OCI-LY1 (cell line): Measurements from ENCODE around the gene SOSTDC1.

Experiments
- H2AFZ ChIP-seq: fragments of 200-600 bp; sonication (generic), shearing (Covaris generic); 2 replicates; pipeline ENCODE4 v1.6.0; 2014; ENCODE audit warnings: antibody characterized with exemption, mild to moderate bottlenecking, low read length
- H3F3A ChIP-seq: fragments of 200-600 bp; sonication (generic), shearing (Covaris generic); 2 replicates; pipeline ENCODE4 v1.6.0; 2014; ENCODE audit warnings: mild to moderate bottlenecking, antibody characterized with exemption, low read length, moderate library complexity; ENCODE audit not compliant: insufficient read depth
- H3K27ac ChIP-seq: fragments of 200-600 bp; sonication (generic); 2 replicates; pipeline ENCODE4 v1.5.1; 2014; ENCODE audit warnings: low read length, mixed run types, mild to moderate bottlenecking, low read depth; ENCODE audit not compliant: poor library complexity, severe bottlenecking
- H3K27me3 ChIP-seq: fragments of 200-600 bp; sonication (generic); 2 replicates; pipeline ENCODE4 v1.6.0; 2014; ENCODE audit warnings: antibody characterized with exemption, mild to moderate bottlenecking, low read length, moderate library complexity; ENCODE audit not compliant: insufficient read depth
- H3K36me3 ChIP-seq: fragments of 200-600 bp; sonication (generic); 2 replicates; pipeline ENCODE4 v1.6.1; 2014; ENCODE audit warnings: mild to moderate bottlenecking, antibody characterized with exemption, low read length, moderate library complexity, mixed read lengths; ENCODE audit not compliant: insufficient read depth
- H3K4me1 ChIP-seq: fragments of 200-600 bp; sonication (generic); 2 replicates; pipeline ENCODE4 v1.5.1; 2014; ENCODE audit warnings: mild to moderate bottlenecking, low read length, moderate library complexity; ENCODE audit not compliant: insufficient read depth, severe bottlenecking
- H3K4me2 ChIP-seq: fragments of 200-600 bp; sonication (generic), shearing (Covaris generic); 2 replicates; pipeline ENCODE4 v1.6.1; 2014; ENCODE audit warnings: low read length
- H3K4me3 ChIP-seq: fragments of 200-600 bp; sonication (generic); 2 replicates; pipeline ENCODE4 v1.5.1; 2014; ENCODE audit warnings: low read length, low read depth, mild to moderate bottlenecking, mixed read lengths; ENCODE audit not compliant: poor library complexity, severe bottlenecking
- H3K79me2 ChIP-seq: fragments of 200-600 bp; shearing (Covaris generic); 2 replicates; pipeline ENCODE4 v1.6.1; 2016; ENCODE audit warnings: mixed run types, low read length, mixed read lengths; ENCODE audit not compliant: insufficient read depth
- H3K9ac ChIP-seq: fragments of 200-600 bp; sonication (generic), shearing (Covaris generic); 2 replicates; pipeline ENCODE4 v1.6.1; 2014; ENCODE audit warnings: mild to moderate bottlenecking, low read length, mixed read lengths
- H3K9me2 ChIP-seq: fragments of 200-600 bp; sonication (generic), shearing (Covaris generic); 2 replicates; pipeline ENCODE4 v1.6.1; 2014; ENCODE audit warnings: low read depth, mild to moderate bottlenecking, low read length, mixed read lengths
- H3K9me3 ChIP-seq: fragments of 200-600 bp; shearing (Covaris generic); 2 replicates; pipeline ENCODE4 v1.6.1; 2014; ENCODE audit warnings: low read length, mixed read lengths
- H4K20me1 ChIP-seq: fragments of 200-600 bp; sonication (generic), shearing (Covaris generic); 2 replicates; pipeline ENCODE4 v1.6.0; 2016; ENCODE audit warnings: mild to moderate bottlenecking, low read length; ENCODE audit not compliant: insufficient read depth
- CTCF ChIP-seq: fragments of 200-600 bp; sonication (generic), shearing (Covaris generic); IDR thresholded peaks from 2 replicates; pipeline ENCODE4 v1.5.1; 2017; ENCODE audit warnings: mild to moderate bottlenecking, antibody characterized with exemption, low read length, moderate library complexity, mixed read lengths
- EZH2 ChIP-seq: fragments of 200-600 bp; sonication (generic), shearing (Covaris generic); IDR thresholded peaks from 2 replicates; pipeline ENCODE4 v1.8.0; 2017; ENCODE audit warnings: borderline replicate concordance, mixed run types, mild to moderate bottlenecking, antibody characterized with exemption, low read length, moderate library complexity, mixed read lengths

SOSTDC1 gene

DNA sequence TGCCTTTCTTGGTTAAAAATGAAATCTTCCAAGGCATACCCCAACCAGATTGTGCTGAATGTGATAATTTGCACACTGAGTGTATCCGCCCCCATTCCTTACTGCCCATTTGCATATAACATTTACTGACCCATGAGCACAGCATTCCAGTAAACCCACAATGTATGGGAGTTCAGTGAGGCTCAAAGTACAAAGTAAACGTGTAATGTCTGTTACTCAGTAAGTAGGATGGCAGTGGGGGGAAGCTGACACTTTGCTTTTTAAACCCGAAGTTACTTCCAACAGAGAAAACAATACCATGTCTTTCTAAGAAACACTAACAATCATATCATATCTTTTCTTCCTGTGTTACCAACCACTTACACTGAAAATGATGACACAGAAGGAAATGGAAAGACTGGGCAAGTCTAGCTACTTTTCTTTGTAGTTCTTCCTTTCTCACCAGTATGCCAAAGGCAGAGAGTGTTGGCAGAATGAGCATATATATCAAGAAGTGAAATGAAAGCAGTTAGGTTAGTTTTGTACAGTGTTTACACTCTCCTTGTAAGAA lies 27.1 kb upstream of the SOSTDC1 start:
- no peaks in the 10 kb centered on the region for H3K27me3 ChIP-seq
- TF ChIP-seq CTCF (no peak), EZH2 (no peak)
- H3K36me3 ChIP-seq, result no peaks in the 10 kb centered on the region
- H3K9me2 ChIP-seq, result no peaks in the 10 kb centered on the region; the same call in 1 of the 2 replicates
- no peak overlapping the region for H2AFZ ChIP-seq
- H3K4me3 ChIP-seq, result no peak overlapping the region
- H3K79me2 ChIP-seq, result no peaks in the 10 kb centered on the region
- H3F3A ChIP-seq, result no peaks in the 10 kb centered on the region
- no peak overlapping the region for H3K9ac ChIP-seq
- no peak overlapping the region for H3K27ac ChIP-seq
- no peaks in the 10 kb centered on the region for H3K4me1 ChIP-seq
- H3K9me3 ChIP-seq, result no peaks in the 10 kb centered on the region
- no peaks in the 10 kb centered on the region for H4K20me1 ChIP-seq
- H3K4me2 ChIP-seq, result no peak overlapping the region

GRCh38 chr7:16491148-16491547 lies 25.6 kb upstream of the SOSTDC1 start:
- Histone ChIP-seq H3K27me3 (no peaks in the 10 kb centered on the region), H3K79me2 (no peaks in the 10 kb centered on the region), H3K4me2 (no peak overlapping the region), H3K4me1 (no peaks in the 10 kb centered on the region), H3K9ac (no peak overlapping the region), H3K27ac (no peak overlapping the region), H3F3A (no peaks in the 10 kb centered on the region), H3K9me2 (no peaks in the 10 kb centered on the region; the same call in 1 of the 2 replicates), H4K20me1 (no peaks in the 10 kb centered on the region), H3K9me3 (no peaks in the 10 kb centered on the region), H3K36me3 (no peaks in the 10 kb centered on the region), H2AFZ (no peak overlapping the region), H3K4me3 (no peak overlapping the region)
- no peak for TF ChIP-seq EZH2
- TF ChIP-seq CTCF, result no peak

- H3K36me3 ChIP-seq, result no peaks in the 10 kb centered on the region
- no peaks in the 10 kb centered on the region for H3K9me2 ChIP-seq
- TF ChIP-seq CTCF (no peak), EZH2 (no peak)
- no peaks in the 10 kb centered on the region for H4K20me1 ChIP-seq
- no peaks in the 10 kb centered on the region for H3K9me3 ChIP-seq
- no peak overlapping the region for H3K27ac ChIP-seq
- no peak overlapping the region for H3K9ac ChIP-seq
- no peaks in the 10 kb centered on the region for H3F3A ChIP-seq
- H3K4me1 ChIP-seq, result no peaks in the 10 kb centered on the region
- H2AFZ ChIP-seq, result no peak overlapping the region
- H3K4me3 ChIP-seq, result no peak overlapping the region
- no peak overlapping the region for H3K4me2 ChIP-seq
- H3K79me2 ChIP-seq, result no peaks in the 10 kb centered on the region
- no peaks in the 10 kb centered on the region for H3K27me3 ChIP-seq
Observed at GRCh38 chr7:16484453-16485158, 19.1 kb upstream of the SOSTDC1 start.
